OCI-LY1 (cell line): Measurements from ENCODE around the gene MYH14.

Source experiments
- H2AFZ ChIP-seq: fragments of 200-600 bp; sonication (generic), shearing (Covaris generic); 2 replicates; pipeline ENCODE4 v1.6.0; 2014; ENCODE audit warnings: antibody characterized with exemption, mild to moderate bottlenecking, low read length
- H3F3A ChIP-seq: fragments of 200-600 bp; sonication (generic), shearing (Covaris generic); 2 replicates; pipeline ENCODE4 v1.6.0; 2014; ENCODE audit warnings: mild to moderate bottlenecking, antibody characterized with exemption, low read length, moderate library complexity; ENCODE audit not compliant: insufficient read depth
- H3K27ac ChIP-seq: fragments of 200-600 bp; sonication (generic); 2 replicates; pipeline ENCODE4 v1.5.1; 2014; ENCODE audit warnings: low read length, mixed run types, mild to moderate bottlenecking, low read depth; ENCODE audit not compliant: poor library complexity, severe bottlenecking
- H3K27me3 ChIP-seq: fragments of 200-600 bp; sonication (generic); 2 replicates; pipeline ENCODE4 v1.6.0; 2014; ENCODE audit warnings: antibody characterized with exemption, mild to moderate bottlenecking, low read length, moderate library complexity; ENCODE audit not compliant: insufficient read depth
- H3K36me3 ChIP-seq: fragments of 200-600 bp; sonication (generic); 2 replicates; pipeline ENCODE4 v1.6.1; 2014; ENCODE audit warnings: mild to moderate bottlenecking, antibody characterized with exemption, low read length, moderate library complexity, mixed read lengths; ENCODE audit not compliant: insufficient read depth
- H3K4me1 ChIP-seq: fragments of 200-600 bp; sonication (generic); 2 replicates; pipeline ENCODE4 v1.5.1; 2014; ENCODE audit warnings: mild to moderate bottlenecking, low read length, moderate library complexity; ENCODE audit not compliant: insufficient read depth, severe bottlenecking
- H3K4me2 ChIP-seq: fragments of 200-600 bp; sonication (generic), shearing (Covaris generic); 2 replicates; pipeline ENCODE4 v1.6.1; 2014; ENCODE audit warnings: low read length
- H3K4me3 ChIP-seq: fragments of 200-600 bp; sonication (generic); 2 replicates; pipeline ENCODE4 v1.5.1; 2014; ENCODE audit warnings: low read length, low read depth, mild to moderate bottlenecking, mixed read lengths; ENCODE audit not compliant: poor library complexity, severe bottlenecking
- H3K79me2 ChIP-seq: fragments of 200-600 bp; shearing (Covaris generic); 2 replicates; pipeline ENCODE4 v1.6.1; 2016; ENCODE audit warnings: mixed run types, low read length, mixed read lengths; ENCODE audit not compliant: insufficient read depth
- H3K9ac ChIP-seq: fragments of 200-600 bp; sonication (generic), shearing (Covaris generic); 2 replicates; pipeline ENCODE4 v1.6.1; 2014; ENCODE audit warnings: mild to moderate bottlenecking, low read length, mixed read lengths
- H3K9me2 ChIP-seq: fragments of 200-600 bp; sonication (generic), shearing (Covaris generic); 2 replicates; pipeline ENCODE4 v1.6.1; 2014; ENCODE audit warnings: low read depth, mild to moderate bottlenecking, low read length, mixed read lengths
- H3K9me3 ChIP-seq: fragments of 200-600 bp; shearing (Covaris generic); 2 replicates; pipeline ENCODE4 v1.6.1; 2014; ENCODE audit warnings: low read length, mixed read lengths
- H4K20me1 ChIP-seq: fragments of 200-600 bp; sonication (generic), shearing (Covaris generic); 2 replicates; pipeline ENCODE4 v1.6.0; 2016; ENCODE audit warnings: mild to moderate bottlenecking, low read length; ENCODE audit not compliant: insufficient read depth
- CTCF ChIP-seq: fragments of 200-600 bp; sonication (generic), shearing (Covaris generic); IDR thresholded peaks from 2 replicates; pipeline ENCODE4 v1.5.1; 2017; ENCODE audit warnings: mild to moderate bottlenecking, antibody characterized with exemption, low read length, moderate library complexity, mixed read lengths
- EZH2 ChIP-seq: fragments of 200-600 bp; sonication (generic), shearing (Covaris generic); IDR thresholded peaks from 2 replicates; pipeline ENCODE4 v1.8.0; 2017; ENCODE audit warnings: borderline replicate concordance, mixed run types, mild to moderate bottlenecking, antibody characterized with exemption, low read length, moderate library complexity, mixed read lengths

The MYH14 gene

GRCh38 chr19:50189331-50189730 lies 14.1 kb upstream of the MYH14 start:
- Histone ChIP-seq H3K4me1 (no peaks in the 10 kb centered on the region), H3K9me2 (no peaks in the 10 kb centered on the region), H3K4me3 (no peak overlapping the region), H3K9me3 (no peaks in the 10 kb centered on the region), H4K20me1 (no peaks in the 10 kb centered on the region), H2AFZ (no peak overlapping the region), H3K36me3 (no peaks in the 10 kb centered on the region), H3K9ac (no peak overlapping the region), H3K4me2 (no peak overlapping the region), H3F3A (no peaks in the 10 kb centered on the region), H3K79me2 (no peaks in the 10 kb centered on the region), H3K27me3 (no peaks in the 10 kb centered on the region), H3K27ac (no peak overlapping the region)
- no peak for TF ChIP-seq CTCF
- TF ChIP-seq EZH2: no peak

GRCh38 chr19:50190439-50190891 lies 13.0 kb upstream of the MYH14 start:
- Histone ChIP-seq H3K9me3 (no peaks in the 10 kb centered on the region), H3K4me2 (no peak overlapping the region)

GRCh38 chr19:50191216-50191615 lies 12.2 kb upstream of the MYH14 start:
- no peak for TF ChIP-seq EZH2
- TF ChIP-seq CTCF: no peak
- H3K4me3 ChIP-seq: no peak overlapping the region
- H2AFZ ChIP-seq: no peak overlapping the region
- H3K27me3 ChIP-seq: no peaks in the 10 kb centered on the region
- no peak overlapping the region for H3K4me2 ChIP-seq
- H4K20me1 ChIP-seq: no peaks in the 10 kb centered on the region
- no peaks in the 10 kb centered on the region for H3K36me3 ChIP-seq
- H3F3A ChIP-seq: no peaks in the 10 kb centered on the region
- H3K79me2 ChIP-seq: no peaks in the 10 kb centered on the region
- no peak overlapping the region for H3K27ac ChIP-seq
- H3K9ac ChIP-seq: no peak overlapping the region
- H3K9me2 ChIP-seq: no peaks in the 10 kb centered on the region
- H3K9me3 ChIP-seq: no peaks in the 10 kb centered on the region
- H3K4me1 ChIP-seq: no peaks in the 10 kb centered on the region

More at GRCh38 chr19:50190439-50190891, 13.0 kb upstream of the MYH14 start:
- H3K9ac ChIP-seq: no peak overlapping the region
- H3K27ac ChIP-seq: no peak overlapping the region
- no peaks in the 10 kb centered on the region for H3K27me3 ChIP-seq
- no peaks in the 10 kb centered on the region for H3K79me2 ChIP-seq
- no peaks in the 10 kb centered on the region for H3F3A ChIP-seq
- no peak overlapping the region for H3K4me3 ChIP-seq
- no peak overlapping the region for H2AFZ ChIP-seq
- TF ChIP-seq CTCF (no peak), EZH2 (no peak)
- no peaks in the 10 kb centered on the region for H3K4me1 ChIP-seq
- H3K9me2 ChIP-seq: no peaks in the 10 kb centered on the region
- H3K36me3 ChIP-seq: no peaks in the 10 kb centered on the region
- H4K20me1 ChIP-seq: no peaks in the 10 kb centered on the region
